ENCODE measurements around the gene SLC25A41. TPM values are rescaled to one million over a fixed set of nuclear protein-coding genes. Genes with fewer than 3 reads are reported as not detected.
"Not testable (repeated sequence)": the region's sequence is repeated elsewhere in the genome, so short reads cannot be mapped to it uniquely, and the experiment has no call there.

The SLC25A41 gene
- total RNA-seq, 1 donor from 2014 or later = 0.49 TPM

DNA sequence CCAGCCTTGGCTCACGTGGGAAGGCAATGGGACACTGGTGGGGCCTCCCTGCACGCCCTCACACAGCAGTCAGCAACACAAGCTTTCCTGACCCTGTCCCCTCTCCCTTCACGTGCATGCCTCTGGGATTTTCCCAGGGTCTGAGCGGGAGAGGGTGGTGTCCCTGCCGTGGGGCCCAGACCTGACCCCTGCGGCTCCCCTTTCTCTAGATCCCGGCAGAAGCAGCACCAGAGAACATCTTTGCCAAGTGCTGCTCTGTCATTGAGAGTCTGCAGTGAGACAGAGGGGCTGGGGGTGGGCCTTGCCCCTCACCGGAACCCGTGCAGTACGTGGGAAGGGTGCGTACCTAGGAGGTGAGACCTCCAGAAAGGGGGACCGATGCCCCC, 21.5 kb downstream of the SLC25A41 start:
- no peak for DNase-seq

DNA sequence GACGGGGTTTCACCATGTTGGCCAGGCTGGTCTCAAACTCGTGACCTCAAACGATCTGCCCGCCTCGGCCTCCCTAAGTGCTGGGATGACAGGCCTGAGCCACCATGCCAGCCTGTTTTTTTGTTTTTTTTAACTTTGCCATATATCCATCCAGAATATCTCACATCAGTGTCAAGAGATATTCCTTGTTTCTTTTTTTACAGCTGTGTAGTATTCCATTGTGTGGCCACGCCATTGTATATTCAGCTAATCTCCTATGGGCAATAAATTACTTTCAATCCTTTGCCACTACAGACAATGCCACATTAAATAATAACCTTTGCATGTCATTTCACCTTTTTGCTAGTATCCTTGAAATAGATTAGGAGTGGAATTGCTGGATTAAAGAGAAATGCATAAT, 24.2 kb downstream of the SLC25A41 start:
- DNase-seq = no peak

DNA sequence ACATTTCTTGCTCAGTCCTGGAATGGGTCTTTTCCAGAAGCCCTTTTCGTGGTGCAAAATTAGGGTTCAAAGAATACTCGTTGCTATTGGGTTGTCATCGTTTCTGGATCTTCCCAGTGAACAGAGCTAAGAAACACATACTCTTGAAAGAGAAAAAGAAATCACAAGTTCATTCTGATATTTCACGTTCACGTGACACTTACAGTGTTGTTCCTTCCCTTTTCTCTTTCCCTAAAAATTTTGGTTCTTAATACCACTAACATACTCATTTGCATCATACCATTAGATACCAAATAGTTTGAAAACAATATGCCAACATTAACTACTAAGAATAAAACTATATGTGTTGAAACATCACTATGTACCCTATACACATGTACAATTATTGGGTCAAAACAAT, 27.2 kb downstream of the SLC25A41 start:
- no peak for DNase-seq

GRCh38 chr19:6402837-6403608, 30.5 kb downstream of the SLC25A41 start:
- DNase-seq = peak; percentile 75

DNA sequence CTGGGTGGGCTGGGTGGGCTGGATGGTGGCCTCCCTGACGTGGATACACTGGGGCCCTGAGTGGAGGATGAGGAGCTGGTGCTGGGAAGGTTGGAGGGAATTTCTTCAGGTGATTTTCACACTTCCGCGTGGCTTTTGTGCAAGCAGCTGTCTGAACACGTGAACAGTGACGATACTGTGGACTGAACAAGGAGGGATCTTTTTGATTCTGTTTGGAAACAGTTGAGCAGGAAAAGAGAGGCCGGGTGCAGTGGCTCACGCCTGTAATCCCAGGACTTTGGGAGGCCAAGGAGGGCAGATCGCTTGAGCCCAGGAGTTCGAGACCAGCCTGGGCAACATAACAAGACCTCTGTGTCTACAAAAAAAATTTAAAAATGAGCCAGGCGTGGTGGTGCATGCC, 31.5 kb downstream of the SLC25A41 start:
- no peak for DNase-seq

DNA sequence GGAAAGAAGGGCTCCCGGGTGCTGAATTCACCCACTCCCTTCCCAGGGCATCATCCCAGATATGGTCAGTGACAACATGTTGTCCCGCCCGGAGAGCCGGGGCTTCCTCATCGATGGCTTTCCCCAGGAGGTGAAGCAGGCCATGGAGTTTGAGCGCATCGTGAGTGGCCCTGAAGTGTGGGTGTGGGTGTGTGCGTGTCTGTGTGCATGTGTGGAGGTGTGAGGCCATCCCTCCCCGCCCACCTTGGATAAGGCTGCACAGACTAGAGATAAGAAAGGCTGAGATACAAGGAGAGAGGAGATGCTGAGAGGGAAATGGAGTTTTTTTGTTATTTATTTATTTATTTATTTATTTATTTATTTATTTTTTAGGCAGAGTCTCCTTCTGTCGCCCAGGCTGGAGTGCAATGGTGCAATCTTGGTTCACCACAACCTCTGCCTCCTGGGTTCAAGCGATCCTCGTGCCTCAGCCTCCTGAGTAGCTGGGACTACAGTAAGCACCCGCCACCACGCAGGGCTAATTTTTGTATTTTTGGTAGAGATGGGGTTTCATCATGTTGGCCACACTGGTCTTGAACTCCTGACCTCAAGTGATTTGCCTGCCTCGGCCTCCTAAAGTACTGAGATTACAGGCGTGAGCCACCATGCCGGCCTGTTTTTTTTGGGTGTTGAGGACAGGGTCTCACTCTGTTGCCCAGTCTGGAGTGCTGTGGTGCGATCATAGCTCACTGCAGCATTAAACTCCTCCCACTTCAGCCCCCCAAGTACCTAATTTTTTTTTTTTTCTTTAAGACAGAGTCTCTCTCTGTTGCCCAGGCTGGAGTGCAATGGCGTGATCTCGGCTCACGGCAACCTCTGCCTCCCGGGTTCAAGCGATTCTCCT, 33.3 kb downstream of the SLC25A41 start:
- not testable (repeated sequence) for DNase-seq

GRCh38 chr19:6396305-6396704, 37.3 kb downstream of the SLC25A41 start:
- no peak for DNase-seq

- DNase-seq = no peak
These were observed 38.7 kb downstream of the SLC25A41 start for GRCh38 chr19:6394831-6395230.

GRCh38 chr19:6393983-6394412, 39.6 kb downstream of the SLC25A41 start:
- DNase-seq = no peak

DNA sequence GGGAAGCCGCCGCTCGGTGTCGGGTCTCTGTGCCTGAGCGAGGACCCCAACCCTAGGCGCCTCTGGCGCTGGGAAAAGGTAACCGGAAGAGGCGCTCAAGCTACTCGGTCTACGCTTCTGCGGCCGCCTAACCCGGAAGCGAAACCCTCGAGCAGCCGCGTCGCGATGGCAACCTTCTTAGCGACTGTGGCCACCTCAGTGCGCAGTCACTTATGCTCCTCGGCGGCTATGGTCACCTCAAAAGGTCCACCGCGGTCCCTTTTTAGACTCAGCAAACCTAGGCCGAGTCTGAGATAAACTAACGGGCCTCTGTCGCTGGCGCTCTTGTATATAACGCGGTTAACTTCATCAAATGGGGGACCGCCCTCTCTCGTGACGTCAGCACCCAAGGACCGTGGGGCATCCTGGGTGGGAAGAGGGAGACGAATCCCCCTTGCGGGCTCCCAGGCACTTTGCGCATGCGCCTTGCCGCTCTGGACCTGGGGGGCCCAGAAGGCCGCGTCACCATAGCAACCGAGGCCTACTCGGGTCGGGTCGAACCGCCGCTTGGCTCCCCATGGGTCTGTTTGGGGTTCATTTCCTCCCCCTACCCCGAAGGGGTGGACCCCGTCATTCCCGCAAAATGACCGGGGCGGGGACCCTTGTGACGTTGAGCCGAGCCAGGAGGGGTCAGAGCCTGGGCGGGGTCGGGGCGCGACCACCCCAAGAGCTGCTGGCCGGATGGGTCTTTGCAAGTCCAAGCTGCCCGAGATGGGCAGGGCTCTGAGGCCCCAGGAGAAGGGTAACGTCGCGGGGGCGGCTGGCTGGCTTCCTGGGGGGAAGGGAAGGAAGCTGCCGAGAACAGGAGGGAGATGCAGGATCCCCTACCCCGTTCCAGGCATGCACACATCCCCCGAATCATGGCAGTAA, 40.2 kb downstream of the SLC25A41 start, which contains the start of gene GTF2F1:
GTF2F1 (minus strand) TSS at position 91 of the 909 bp plus-strand sequence. CDS start 169 bp downstream, outside the sequence.
- peak; percentile 97 for DNase-seq

DNA sequence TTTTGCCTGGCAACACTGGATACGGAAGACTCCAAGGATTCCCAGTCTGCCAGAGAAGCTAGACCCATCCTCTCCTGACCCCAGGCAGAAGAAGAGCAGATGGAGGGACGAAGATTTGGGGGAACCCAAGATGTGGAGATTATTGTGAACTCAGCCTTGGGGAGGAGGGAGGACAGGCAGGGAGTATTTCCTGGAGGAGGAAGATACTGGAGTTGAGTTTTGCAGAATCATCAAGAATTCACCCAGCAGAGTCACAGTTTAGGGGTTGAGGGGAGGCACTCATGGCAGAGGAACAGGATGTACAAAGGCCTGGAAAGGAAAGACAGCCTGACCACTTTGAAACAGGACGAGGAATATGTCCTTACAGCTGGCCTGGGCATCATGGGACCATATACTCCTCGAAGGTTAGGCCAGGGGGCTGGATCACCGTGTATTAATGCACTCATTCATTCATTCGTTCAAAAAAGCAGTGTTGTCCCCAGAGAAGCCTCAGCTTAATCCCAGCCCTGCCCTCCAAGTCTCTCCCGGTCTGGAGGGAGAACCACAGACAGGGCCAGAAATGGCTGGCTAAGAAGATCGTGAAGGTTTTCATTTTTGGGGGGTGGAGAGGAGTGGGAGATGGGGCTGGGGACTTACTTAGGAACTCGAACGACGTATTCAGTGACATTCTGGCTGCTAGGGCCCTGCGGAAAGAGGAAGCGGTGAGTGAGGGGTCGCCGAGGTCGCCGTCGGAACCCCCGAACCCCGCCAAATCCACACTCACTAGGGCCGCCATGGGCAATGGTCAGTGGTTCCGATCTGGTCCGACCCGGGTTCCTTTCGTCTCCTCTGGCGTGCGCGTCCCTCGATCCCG, 41.1 kb downstream of the SLC25A41 start:
- DNase-seq = no peak

GRCh38 chr19:6387372-6387771, 46.2 kb downstream of the SLC25A41 start:
- DNase-seq = no peak

- DNase-seq = no peak
These were observed 49.2 kb downstream of the SLC25A41 start for GRCh38 chr19:6384381-6384780.

DNA sequence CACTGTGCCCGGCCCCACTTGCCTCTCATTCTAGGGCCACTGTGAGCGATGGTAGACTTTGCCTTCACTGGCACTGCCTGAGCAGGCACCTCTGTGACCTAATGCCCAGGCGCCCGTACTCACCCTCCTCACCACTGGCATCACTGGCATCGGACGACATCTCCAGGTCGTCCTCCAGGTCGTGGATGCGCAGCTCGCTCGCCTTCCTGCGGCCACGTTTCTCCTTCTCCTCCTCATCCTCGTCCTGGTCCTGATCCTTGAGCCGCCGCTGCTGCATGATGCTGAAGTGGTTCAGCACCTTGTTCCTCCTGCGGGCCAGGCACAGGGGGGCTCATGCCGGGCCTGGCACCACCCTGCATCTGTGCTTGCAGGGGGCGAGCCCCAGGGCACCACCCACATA, 50.4 kb downstream of the SLC25A41 start:
- no peak for DNase-seq

GRCh38 chr19:6381030-6381750, 52.4 kb downstream of the SLC25A41 start:
- no peak for DNase-seq

DNA sequence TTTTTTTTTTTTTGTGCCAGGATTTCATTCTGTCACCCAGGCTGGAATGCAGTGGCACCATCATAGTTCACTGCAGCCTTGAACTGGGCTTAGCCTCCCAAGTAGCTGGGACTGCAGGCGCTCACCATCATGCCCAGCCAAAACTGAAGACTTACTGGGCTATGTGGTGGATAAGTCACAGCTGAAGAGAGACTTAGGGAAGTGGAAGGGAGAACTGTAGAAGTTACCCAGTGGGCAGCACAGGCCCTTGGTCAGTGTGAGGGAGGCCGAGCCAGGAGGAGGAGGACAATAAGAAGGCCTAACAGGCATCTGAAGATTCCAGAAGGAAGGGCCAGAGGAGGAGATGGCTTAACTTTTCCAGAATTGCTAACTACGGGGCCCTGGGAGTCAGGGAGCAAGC, 53.8 kb downstream of the SLC25A41 start:
- no peak for DNase-seq

- DNase-seq = no peak
These were observed 55.1 kb downstream of the SLC25A41 start for GRCh38 chr19:6378486-6378885.

GRCh38 chr19:6378041-6378440, 55.5 kb downstream of the SLC25A41 start:
- no peak for DNase-seq

DNA sequence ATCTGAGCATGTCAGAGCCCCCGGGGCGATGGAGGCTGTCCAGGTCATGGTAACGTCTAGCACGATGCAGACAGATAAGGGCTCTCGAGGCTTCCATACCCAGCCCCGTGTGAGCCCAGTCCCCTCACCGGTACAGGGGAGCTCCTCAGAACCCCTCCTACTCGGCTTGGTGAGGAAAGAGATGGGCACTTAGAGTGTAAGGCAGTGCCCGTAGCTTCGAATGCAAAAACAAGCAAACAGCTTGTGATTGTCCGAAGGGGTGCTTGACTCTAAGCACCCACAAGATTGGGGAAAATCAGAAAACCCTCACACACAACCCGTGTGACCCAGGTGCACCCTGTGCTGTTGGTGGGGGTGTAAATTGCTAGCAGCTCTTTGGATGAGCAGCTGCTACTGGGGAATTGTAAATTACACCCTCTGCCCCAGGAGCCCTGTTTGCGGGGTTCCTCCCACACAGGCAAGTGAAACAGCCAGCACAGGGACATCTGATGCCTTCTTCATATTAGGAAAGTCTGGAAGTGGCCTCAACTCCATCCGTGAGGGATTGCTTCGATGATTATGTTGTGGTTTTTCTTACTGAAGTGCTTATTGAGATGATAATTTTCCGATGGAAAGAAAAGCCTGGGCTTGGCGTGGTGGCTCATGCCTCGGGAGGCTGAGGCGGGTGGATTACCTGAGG, 56.9 kb downstream of the SLC25A41 start:
- DNase-seq = no peak
